ENCODE data around the gene DRD2.

The DRD2 gene

GRCh38 chr11:113484223-113484622, 9.0 kb upstream of the DRD2 start:
- no peak for DNase-seq (ENCODE audit: low read depth in 2 of 2)

DNA sequence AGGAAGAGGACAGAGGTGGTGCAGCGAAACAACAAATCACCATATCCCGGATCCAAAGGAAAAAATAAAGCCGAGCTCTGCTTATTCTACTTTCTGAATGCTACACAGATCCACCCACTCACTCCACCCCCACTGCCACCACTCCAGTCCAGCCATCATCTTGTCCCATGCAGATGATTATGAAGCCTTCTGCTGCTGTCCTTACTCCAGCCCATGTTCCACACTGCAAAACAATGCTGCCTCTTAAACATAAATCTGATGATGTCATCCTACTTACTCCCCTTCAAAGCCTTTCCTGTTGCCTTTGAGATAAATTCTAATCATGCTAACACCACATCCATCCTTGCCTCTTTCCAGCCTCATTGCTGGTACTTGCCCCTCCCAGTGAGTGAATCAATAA, 6.5 kb upstream of the DRD2 start:
- no peak for DNase-seq (ENCODE audit: low read depth in 2 of 2)

DNA sequence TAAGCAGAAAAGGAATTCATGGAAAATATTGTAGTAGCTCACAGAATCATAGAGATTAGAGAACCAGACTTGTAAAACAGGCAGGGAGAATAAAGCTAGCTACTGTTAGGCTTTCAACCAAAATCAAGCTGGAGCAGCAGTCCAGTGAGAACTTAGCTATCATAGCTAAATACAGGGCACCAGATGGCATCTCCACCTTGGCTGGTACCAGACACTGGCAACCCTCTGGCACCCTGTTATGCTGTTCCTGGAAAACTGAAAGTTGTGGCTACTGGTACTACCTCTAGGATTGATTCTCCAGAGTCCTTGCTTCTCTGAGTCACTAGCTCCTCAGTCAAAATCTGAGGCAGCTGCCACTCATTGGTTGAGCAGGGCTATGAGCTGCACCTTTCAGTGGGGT, 6.0 kb upstream of the DRD2 start:
- no peak for DNase-seq (ENCODE audit: low read depth in 2 of 2)

DNA sequence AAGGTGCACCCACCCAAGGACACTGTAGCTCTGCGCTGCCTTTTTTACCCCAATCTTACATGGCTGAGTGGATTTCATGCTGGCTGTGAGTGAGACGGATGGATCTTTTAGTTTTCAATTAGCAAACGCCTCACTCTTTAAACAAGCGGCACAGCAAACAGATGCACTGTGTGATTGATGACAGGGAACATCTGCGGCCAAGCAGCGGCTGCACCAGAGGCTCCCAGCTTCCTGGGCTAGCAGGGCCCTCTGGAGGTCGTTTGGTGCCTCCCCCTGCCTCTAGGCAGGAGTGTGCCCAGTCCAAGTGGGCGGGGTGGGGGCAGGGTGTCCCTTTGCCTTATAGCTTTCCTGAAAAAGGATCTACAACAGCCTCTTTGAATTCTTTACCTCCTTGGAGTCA, 2.1 kb upstream of the DRD2 start:
- DNase-seq (ENCODE audit: low read depth in 2 of 2), result no peak

DNA sequence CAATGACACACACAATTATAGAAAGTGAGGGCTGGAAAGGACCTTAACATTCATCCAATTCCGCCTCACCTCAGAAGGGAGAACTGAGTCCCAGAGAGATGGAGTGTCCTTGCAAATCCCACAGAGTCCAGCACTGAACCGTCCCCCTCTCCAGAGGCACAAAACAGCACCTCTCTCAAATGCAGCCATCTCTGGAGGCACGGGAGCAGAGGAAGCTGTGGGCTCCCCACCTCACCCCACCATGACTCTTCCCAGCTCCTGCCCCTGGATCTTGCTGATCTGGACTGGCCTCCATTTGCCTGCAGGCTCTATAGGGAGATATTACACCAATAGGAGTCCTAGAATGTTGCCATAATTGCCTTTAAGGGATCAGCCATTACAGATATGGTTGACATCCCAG, 1.4 kb upstream of the DRD2 start:
- DNase-seq (ENCODE audit: low read depth in 2 of 2), result no peak

DNA sequence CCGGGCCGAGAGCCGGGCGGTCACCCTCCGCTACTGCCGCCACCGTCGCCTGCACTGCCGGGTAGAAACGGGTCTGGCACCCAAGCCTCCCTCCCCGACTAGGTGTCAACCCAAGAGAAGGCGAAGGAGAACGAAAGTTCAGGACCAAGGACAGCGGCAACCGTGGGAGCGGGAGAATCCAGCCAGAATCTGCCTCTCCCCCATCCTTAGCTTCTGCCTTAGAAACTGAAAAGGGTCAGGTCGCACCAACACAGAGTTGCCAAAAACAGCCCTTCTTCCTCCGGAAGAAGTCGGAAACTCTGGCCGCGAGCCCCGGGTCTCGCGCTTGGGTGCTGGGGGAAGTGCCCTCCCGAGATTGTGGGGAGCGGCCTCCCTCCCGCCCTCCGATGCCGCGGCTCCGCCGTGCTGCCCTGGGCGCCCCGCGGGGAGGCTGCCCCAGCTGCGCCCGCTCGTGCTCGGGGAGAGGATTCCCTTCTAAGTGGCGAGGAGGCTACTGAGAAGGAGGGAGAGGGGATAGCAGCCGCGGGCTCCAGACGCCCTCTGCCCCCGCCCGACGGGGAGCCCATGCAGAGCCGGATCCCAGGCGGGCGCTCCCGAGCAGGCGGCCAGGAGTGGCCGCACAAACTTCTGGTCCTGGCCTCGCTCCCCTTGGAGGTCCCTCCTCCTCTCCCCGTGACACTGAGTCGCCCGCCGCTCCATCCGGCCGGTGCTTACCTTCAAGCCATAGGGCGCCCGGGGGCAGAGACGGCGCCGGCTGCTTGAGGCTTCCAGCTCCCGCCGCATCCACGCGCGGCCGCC, 637 bp downstream of the DRD2 start:
- peak; percentile 45 to 54 for DNase-seq (ENCODE audit: low read depth in 2 of 2)

GRCh38 chr11:113473983-113474361, 1.2 kb downstream of the DRD2 start:
- no peak for DNase-seq (ENCODE audit: low read depth in 2 of 2)

- no peak for DNase-seq (ENCODE audit: low read depth in 2 of 2)
These were observed 2.7 kb downstream of the DRD2 start for GRCh38 chr11:113472471-113472870.

DNA sequence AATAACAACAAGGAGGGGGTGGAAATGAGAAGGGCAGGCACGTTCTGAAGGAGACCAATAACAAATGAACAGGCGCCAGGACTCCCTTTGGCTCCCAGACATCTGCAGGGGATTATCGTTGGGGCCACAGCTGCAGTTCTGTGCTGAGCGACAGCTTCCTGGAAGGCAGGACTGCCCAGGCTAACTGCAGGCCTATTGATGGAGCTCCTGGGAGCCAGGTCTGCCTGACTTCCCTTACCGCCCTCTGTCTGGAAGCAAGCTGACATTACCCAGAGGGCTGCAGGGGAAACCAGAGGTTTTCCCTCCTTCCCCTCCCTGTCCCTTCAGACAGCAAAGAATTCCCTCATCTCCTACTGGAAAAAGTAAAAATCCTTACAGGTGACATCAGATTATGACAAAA, 5.0 kb downstream of the DRD2 start:
- no peak for DNase-seq (ENCODE audit: low read depth in 2 of 2)

DNA sequence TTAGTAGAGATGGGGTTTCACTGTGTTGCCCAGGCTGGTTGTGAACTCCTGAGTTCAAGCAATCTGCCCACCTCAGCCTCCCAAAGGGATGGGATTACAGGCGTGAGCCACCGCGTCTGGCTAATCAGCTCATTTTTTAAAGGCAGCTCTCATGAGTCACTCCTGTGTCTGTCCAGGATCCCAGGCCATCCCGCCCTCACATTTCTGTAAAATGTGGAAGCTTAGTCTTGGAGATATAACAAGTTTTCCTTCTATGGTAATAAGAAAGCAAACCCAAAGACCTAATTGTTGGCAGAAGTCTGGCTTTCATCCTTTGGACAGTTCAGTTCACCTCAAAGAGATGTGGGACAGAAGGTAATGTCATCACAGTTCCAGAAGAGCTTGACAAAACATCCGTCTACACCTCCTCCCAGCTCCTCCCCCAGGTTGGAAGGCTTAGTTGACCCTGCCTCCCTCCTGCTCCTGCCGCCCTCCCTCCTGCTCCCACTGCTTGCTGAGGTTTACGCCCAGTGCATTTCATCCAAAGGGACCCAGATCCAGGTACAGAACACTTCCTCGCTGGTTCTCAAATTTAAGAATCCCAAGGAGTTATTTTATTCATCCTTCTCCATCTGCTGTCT, 6.4 kb downstream of the DRD2 start:
- DNase-seq (ENCODE audit: low read depth in 2 of 2), result no peak

- DNase-seq (ENCODE audit: low read depth in 2 of 2), result no peak
These were observed 7.7 kb downstream of the DRD2 start for GRCh38 chr11:113467545-113467944.

- no peak for DNase-seq (ENCODE audit: low read depth in 2 of 2)
These were observed 9.4 kb downstream of the DRD2 start for GRCh38 chr11:113465786-113466185.

- no peak for DNase-seq (ENCODE audit: low read depth in 2 of 2)
These were observed 10.8 kb downstream of the DRD2 start for GRCh38 chr11:113464416-113464815.

DNA sequence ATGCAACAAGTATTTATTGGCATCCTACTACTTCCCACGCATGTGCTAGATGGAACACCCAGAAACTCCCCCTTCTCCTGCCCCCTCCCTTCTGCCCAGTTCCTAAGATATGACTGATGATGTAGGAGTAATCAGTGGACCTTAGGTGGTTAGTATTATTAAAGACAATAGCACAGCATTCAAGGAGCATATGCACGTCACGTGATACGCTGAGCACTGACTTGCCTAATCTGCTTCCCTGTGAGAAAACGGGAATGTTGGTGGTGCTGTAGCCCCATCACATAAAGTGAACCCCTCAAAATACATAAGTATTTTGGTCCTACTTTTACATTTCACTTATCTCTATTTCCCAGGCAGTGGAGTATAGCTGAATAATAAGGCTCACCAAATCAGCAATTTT, 12.4 kb downstream of the DRD2 start:
- DNase-seq (ENCODE audit: low read depth in 2 of 2), result no peak

GRCh38 chr11:113461639-113462038, 13.6 kb downstream of the DRD2 start:
- no peak for DNase-seq (ENCODE audit: low read depth in 2 of 2)

GRCh38 chr11:113460469-113460868, 14.7 kb downstream of the DRD2 start:
- DNase-seq (ENCODE audit: low read depth in 2 of 2), result no peak

- no peak for DNase-seq (ENCODE audit: low read depth in 2 of 2)
These were observed 17.0 kb downstream of the DRD2 start for GRCh38 chr11:113458189-113458588.

DNA sequence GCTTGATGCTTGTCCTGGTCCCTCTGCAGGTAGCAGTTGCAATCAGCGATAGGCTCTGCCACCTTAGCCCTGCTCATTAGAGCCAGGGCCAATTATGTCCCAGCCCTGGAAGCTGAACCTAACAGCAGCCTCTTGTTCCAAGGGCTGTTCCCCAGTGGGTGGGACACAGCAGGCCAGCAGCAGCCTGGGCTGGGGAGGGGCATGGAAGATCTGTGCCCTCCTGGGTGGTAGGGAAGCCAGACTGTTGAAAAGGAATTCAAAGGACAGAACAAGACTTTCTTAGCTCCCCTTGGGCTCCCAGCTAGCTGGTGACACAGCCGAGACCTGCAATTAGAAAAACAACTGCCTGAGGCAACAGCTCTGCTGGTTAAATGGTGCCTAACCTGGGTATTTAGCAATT, 17.4 kb downstream of the DRD2 start:
- no peak for DNase-seq (ENCODE audit: low read depth in 2 of 2)

- DNase-seq (ENCODE audit: low read depth in 2 of 2), result no peak
These were observed 20.7 kb downstream of the DRD2 start for GRCh38 chr11:113454455-113454854.

GRCh38 chr11:113449743-113450142, 25.5 kb downstream of the DRD2 start:
- no peak for DNase-seq (ENCODE audit: low read depth in 2 of 2)

DNA sequence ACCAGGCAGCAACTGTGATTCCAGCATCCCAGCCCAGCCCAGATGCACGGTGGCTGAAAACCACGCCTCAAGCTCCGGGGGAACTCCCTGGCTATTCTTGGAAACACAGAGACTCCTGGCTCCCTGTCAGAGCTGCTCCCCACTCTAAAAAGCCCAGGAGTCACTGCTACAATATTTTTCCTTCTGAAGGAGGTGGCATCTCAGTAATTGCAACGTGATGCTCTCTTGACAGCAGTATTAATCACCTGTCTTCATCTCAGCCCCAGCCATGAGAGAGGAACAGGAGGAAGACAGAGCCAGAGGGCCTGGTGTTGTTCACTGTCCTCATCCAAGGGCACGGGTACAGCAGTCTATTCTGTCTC, 26.9 kb downstream of the DRD2 start:
- DNase-seq (ENCODE audit: low read depth in 2 of 2), result no peak

DNA sequence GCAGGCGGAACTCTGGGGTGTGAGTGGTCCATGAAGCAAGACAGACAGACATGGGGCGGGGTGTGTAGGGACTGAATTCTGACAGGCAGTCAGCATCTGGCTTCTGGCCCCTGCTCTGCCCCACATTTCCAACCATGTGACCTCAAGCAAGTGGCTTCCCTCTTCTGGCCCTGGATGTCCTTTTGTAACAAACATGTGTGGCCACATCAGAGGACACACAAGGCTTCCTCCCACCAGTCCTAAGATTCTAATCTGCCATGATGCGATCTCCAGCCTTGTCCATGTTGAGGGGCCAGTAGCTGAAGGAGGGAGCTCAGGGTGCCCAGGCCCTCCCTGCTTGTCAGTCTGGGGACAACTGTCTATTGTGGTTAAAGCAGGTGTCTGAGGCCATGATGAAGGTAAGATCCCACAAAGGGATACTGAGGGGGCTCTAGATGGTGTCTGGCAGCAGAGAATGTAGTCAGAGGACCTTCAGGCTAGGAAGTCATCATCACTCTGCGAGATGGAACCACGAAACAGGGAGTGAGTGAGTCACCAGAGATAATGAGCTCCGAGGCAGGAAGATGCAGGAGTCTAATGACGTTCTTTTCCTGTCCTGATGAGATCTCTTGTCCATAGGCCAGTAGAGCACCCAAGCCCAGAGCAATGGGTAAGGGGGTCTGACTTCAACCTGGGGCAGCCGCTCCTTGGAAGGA, 27.4 kb downstream of the DRD2 start:
- DNase-seq (ENCODE audit: low read depth in 2 of 2), result no peak

DNA sequence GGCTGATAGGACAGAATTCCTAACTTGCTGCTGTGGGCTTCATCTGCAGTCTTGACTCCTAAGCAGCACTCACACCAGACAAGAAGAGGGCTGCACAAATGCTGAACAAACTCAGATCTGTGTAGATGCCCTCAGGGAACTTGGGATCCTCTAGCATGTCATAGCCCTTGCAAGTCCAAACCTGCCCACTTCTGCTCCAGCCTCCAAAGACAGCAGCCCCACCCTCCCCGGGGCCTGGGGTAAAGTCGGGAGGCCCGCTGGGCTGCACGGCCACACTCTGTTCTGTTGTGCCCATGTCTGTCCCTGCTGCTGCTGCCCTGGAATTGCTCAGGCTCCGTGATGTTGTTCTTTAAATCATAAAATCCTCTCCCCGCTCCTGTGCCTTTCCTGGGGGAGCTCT, 28.3 kb downstream of the DRD2 start:
- DNase-seq (ENCODE audit: low read depth in 2 of 2), result no peak

Data from fibroblast of skin of left biceps (primary cell).